ENCODE results near the gene PSME3IP1.
"Not testable (repeated sequence)": the region's sequence is repeated elsewhere in the genome, so short reads cannot be mapped to it uniquely, and the experiment has no call there.

The PSME3IP1 gene, protein sequence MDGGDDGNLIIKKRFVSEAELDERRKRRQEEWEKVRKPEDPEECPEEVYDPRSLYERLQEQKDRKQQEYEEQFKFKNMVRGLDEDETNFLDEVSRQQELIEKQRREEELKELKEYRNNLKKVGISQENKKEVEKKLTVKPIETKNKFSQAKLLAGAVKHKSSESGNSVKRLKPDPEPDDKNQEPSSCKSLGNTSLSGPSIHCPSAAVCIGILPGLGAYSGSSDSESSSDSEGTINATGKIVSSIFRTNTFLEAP

DNA sequence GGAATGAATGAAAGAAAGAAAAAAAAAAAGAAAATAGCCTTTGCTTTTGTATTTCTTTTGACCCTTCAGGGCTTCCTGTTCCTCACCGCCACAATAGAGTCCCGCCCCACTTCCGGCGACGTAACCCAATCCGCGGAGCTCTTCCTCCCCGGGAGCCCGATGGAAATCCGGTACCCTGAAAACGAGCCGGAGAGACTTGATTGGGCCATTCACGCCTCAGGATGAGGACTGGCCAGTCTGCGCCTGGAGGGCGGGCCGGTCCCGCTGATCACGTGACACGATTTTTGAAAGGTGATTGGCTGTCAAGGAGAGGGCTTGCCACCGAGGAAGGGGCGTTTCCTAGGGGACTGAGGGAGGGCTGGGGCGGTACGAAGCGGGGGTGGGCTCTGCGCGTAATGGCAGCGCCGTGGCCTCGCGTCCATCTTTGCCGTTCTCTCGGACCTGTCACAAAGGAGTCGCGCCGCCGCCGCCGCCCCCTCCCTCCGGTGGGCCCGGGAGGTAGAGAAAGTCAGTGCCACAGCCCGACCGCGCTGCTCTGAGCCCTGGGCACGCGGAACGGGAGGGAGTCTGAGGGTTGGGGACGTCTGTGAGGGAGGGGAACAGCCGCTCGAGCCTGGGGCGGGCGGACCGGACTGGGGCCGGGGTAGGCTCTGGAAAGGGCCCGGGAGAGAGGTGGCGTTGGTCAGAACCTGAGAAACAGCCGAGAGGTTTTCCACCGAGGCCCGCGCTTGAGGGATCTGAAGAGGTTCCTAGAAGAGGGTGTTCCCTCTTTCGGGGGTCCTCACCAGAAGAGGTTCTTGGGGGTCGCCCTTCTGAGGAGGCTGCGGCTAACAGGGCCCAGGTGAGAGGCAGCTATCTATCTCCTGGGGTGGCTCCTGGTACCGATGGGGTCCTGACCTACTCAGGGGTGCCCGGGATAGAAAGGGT is at the start of gene PSME3IP1, which contains the start of gene RSPRY1:
Gene PSME3IP1 (minus strand): TSS at position 95 of the 927 bp plus-strand sequence. CDS start 12,185 bp downstream, outside the sequence.
Gene RSPRY1 (plus strand): TSS at position 385 of the 927 bp plus-strand sequence. CDS start 18,330 bp downstream, outside the sequence.
- peak; percentile 93 for DNase-seq

DNA sequence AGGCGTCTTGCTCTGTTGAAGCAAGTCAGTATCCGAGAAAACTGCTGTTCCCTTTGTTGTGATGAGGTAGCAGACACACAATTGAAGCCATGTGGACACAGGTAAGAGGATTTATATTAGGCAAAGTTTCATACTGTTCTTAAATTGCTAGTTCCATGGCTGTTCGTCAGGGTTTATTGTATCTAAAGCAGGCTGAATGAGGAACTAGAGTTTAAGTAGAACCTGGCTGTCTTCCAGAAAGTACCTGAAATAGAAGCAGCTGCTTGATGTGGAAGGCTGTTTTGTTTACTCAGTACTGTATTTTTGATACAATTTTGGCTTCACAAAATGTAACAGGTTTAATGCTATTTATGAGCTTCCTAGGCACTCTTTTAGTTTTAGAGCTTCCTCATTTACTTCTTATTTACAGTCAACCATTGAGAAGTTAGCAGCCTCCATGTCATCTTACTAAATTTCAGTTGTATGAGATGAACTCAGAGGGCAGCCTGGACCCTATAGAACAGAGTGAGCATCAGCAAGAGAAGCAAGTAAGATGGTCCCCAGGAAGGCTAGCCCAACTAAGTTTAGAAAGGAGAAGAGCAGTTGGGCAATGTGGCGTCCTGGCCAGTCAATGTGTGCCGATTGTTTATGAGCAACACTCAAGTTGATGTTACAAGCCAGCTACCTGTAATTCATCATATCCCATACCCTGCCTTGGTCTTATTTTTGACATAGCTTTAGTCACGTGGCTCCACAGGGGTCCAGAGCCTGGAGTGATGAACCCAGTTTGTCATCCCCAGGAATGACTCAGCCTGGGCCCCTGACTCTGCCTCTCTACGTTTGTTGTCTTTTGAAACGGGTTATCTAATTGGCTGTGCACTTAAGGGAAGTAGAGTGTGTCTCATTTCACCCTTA is 49.5 kb upstream of the PSME3IP1 start:
- DNase-seq, result no peak

DNA sequence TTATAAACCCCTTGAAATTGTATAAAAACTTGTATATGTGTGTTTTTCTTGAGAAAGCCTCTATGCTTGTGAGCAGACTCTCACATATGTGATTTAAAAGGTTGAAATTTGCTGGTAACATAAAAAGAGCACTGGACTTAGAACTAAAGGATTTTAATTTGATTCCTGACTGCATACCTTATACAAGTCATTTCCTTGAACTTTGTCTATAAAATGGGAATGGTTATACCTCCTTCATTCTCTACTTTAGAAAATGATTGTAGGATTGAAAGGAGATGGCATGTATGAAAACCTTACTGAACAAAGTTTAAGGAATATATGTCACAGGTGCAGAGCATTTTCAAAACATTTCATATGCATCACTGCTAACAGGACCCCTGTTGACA is 48.9 kb upstream of the PSME3IP1 start:
- no peak for DNase-seq

DNA sequence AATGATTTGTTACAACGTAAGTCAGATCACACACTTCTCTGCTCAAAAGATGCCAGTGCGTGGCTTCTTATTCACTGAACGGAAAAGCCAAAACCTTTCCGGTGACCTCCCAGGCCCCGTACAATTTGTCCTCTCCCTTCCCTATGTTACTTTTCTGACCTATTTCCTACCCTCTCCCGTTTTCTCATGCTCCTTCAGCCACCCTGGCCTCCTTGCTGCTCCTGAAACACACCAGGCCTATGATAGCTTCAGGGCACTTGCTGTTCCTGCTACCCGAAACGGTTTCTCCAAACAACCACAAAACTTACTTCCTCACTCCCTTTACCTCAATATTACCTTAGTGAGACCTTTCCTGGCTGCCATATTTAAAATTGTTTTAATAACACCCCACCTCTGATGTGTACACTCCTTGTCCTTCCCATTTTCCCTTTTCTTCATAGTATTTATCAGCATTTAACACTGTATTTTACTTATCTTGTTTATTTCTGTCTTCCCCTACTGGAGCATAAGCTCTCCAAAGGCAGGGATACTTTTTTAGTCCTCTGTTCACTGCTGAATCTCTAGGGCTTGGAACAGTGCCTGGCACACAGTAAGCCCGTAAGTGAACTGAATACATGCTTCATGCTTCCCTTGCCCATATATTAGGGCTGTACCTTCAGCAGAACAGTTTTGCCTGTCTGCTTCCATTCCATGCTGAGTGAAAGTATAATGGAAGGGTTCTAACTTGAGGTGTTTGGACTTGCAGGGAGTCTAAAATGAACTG is 48.3 kb upstream of the PSME3IP1 start:
- DNase-seq, result no peak

DNA sequence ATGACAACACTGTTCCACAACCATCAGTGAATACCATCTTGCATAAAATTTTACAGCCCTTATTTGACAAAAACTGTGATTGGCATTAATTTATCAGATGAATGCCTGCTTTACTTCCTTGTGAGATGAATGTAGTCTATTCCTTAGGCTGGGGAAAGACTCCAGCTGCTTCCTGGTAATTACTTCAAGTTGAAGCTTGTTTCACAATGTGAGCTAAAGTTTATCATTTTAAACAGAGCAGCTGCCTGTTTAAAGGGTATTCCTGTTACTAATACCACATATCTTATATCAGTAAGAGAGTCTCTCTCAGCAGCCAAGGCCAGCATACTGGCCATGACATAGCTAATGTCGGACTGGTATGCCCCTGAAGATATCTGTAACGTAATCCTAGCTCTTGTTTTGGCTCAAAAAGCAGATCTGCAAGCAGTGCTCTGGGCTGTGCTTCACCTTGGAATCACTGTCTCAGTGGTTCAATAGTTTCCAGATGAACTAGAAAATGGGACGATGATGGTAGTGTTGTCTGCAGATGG is 46.0 kb upstream of the PSME3IP1 start:
- DNase-seq, result no peak

DNA sequence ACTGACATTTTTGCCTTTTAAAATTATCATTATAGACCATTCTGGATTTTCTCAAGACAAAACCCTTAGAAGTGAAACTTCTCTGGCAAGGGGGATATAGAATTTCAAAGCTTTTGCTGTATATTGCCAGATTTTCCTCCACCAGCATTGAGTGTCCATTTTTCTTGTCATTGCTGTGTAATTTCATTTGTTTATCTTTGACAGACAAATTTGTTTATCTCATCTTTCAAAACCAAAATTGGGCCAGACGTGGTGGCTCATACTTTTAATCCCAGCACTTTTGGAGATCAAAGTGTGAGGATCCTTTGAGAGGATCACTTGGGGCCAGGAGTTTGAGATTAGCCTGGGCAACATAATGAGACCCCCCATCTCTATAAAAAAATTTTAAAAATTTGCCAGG is 43.2 kb upstream of the PSME3IP1 start:
- DNase-seq, result no peak

DNA sequence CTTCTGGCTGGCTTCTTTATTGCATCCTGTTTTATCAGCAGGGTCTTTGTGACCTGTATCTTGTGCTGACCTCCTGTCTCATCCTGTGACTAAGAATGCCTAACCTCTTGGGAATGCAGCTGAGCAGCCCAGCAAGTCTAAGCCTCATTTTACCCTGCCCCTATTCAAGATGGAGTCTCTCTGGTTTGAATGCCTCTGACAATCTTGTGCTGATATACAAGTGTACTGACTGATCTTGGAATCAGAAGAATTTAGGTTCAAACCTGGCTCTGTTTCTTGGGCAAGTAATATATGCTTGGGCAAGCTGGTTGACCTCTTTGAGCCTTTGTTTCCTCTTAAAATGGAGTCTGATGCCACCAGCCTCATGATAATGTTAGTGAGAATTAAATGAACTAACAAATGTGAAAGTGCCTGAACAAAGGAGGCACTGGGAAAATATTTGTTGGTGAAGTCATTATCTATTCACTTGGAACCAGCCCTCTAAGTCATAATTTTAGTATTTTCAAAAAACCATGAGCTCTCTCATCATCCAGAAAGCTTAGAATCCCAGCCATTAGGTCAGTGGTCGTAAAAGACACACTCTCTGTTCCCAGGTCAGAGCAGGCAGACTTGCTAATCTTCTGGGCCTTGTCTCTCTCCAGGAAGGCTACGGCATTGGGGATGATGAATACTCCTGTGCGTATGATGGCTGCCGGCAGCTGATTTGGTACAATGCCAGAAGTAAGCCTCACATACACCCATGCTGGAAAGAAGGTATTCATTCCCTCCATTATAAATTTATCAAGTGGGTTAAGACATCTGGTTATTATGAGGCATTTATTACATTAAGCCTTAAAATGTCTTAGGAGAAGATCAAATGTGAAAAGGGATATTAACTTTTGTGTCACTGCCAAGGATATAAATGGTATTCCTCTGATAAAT is 41.1 kb upstream of the PSME3IP1 start:
- DNase-seq, result no peak

DNA sequence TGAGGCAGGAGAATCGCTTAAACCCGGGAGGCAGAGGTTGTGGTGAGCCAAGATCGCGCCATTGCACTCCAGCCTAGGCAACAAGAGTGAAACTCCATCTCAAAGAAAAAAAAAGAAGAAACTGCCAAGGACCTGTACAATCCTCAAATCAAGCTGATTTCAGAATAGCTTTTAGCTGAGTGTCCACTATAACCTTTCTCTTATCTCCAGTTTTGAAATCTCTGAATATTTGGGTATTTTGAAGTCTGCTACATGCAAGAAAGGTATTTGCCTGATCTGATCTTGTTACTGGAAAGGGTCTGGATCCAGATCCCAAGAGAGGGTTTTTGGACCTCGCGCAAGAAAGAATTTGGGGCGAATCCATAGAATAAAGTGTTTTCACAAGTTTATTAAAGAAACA is 40.1 kb upstream of the PSME3IP1 start:
- DNase-seq, result no peak

DNA sequence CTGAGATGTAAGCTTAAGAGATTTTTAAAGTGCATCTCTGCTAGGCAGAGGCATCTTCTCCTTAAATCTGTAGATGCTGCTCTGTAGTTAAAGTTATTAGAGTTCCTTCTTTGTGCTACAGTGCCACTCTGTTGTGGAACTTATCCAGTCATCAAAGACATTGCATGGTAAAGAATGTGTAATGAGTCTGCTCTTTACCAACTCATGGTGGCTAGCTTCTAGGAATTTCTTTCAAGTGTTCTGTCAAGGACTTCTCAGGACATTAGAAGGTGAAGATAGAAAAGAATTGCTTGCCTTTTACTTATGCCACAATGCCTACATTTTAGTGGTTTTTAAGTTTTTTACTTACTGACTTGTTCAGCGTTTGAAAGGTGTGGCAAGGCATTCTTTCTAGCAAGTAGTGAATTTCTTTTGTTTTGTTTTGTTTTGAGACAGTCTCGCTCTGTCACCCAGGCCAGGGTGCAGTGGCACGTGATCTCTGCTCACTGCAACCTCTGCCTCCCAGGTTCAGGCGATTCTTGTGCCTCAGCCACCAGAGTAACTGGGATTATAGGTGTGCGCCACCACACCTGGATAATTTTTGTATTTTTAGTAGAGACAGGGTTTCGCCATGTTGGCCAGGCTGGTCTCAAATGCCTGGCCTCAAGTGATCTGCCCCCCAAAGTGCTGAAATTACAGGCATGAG is 39.0 kb upstream of the PSME3IP1 start:
- no peak for DNase-seq

DNA sequence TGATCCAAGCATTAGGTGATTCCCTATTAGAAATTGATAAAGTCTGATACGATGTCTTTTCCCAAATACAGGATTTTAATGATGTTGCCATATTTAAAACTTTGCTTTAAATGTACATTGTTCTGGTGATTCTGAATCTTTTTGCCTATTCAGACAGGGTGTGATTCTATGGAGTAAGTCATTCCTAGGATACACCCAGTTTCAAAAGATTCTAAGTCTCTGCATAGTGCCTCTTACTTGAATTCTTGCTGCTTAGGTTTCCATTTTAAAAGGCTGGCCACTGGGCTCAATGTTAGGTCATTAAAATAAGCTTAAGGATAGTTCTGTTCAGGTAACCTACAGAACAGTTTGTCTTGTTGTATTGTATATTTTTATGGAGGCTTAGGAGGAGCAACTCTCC is 37.2 kb upstream of the PSME3IP1 start:
- no peak for DNase-seq

DNA sequence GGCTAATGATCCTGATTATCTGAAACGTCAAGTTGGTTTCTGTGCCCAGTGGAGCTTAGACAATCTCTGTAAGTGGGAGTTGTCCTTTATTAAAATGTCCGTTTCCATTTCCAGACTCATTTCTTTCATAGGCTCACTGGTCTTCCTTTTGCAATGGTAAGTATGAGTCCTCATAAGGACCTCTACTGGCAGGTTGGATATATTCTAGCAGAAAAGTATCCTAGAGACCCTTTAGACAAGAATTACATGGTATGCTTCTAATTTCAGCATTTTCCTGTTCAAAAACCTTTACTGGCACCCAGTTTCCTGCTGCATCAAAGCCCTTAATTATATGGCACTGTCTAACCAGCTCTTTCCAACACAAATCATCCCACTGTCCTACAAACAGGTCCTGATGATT is 31.1 kb upstream of the PSME3IP1 start:
- DNase-seq, result no peak

DNA sequence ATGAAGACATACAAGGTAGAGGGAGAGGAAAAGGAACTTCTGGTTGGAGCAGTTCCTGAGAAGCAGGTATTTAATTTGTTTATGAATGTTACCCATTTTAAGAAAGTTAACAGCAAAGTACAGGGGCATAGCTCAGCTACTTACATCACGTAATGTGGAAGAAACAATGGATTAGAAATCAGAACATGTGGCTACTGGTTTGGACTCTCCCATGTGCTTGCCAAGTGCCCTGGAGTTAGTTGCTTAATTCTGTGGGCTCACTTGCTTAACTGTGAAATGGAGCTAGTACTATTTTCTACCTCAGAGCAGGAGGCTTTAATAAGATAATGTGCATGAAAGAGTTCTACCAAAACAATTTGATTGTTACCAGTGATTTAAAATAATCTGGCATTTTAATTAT is 27.6 kb upstream of the PSME3IP1 start:
- no peak for DNase-seq

DNA sequence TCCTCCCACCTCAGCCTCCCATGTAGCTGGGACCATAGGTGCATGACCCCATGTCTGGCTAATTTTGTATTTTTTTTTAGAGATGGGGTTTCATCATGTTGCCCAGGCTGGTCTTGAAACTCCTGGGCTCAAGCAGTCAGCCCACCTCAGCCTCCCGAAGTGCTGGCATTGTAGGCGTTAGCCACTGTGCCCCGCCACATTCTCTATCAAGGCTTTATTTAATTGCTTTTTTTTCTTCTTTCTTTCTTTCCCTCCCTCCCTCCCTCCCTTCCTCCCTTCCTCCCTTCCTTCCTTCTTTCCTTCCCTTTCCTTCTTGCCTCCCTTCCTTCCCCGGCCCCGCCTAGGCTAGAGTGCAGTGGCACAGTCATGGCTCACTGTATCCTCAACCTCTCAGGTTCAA is 23.9 kb upstream of the PSME3IP1 start:
- no peak for DNase-seq

DNA sequence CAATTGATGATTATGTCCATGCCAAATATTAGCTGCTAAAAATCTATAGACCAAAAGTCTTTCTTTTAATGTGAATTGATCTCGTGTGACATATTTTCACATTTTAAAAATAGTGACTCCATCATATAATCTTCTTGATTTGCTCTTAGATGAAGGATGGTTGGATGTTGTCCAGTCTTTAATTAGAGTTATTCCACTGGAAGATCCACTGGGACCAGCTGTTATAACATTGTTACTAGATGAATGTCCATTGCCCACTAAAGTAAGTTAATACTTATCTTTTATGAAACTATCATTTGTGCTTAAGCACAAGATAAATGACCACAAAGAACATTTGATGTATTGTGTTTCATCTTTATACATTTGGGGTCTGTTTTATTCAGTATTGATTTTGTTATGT is 23.1 kb upstream of the PSME3IP1 start:
- no peak for DNase-seq

DNA sequence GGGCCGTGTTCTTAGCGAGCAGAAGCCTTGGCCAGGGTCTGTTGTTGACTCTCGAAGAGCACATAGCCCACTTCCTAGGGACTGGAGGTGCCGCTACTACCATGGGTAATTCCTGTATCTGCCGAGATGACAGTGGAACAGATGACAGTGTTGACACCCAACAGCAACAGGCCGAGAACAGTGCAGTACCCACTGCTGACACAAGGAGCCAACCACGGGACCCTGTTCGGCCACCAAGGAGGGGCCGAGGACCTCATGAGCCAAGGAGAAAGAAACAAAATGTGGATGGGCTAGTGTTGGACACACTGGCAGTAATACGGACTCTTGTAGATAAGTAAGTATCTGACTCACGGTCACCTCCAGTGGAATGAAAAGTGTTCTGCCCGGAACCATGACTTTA is 18.8 kb upstream of the PSME3IP1 start:
- DNase-seq, result no peak

DNA sequence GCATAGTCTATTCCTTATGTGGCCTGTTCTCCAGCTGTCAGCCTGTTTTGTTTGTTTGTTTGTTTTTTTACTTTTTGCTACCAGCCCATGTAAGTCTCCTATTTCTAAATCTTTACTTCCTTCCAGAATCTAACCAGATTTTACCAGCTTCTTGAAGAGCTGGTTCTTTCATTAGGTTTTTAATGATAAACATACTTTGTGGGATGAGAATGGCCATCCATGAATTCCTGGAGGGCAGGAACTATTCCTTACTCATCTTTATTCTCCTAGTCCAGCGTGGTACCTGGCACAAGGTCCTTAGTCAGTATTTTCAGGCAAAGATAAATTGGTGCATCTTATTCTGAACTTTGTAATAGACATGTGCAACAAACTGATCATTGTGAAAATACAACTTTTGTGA is 17.6 kb upstream of the PSME3IP1 start:
- DNase-seq, result no peak

DNA sequence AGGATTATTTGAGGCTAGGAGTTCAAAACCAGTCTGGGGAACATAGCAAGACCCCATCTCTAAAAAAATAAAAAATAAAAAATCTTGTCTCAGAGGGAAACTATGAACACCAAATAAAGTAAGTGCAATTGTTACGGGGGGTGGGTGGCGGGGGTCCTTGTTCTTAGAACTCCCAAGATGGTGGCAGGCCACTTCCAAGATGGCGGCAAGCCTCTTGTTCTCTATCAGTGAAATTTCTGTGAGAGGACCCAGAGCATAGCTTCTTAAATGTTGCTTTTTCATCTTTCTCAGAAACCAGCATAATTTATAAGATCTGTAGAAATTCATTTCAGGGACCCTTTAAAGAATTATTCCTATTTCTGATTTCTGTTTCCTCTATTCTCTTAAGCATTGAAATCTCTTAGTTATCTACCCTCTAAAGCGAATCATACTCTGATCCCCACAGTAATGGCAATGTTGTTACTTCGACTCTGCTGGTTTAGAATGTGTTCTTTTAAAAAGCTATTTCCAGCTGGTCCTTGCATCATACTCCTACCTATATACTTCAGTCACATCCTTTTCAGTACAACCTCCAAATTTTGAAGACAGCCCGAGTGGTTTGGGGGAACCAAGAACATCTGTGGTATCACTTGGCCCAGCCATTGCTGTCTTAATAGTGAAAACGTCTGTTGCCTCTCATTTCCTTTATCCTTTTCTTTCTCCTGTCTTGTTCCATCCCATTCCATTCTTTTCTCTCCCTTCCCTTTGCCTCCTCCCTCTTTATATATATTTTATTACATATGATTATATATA is 16.5 kb upstream of the PSME3IP1 start:
- DNase-seq, result no peak

DNA sequence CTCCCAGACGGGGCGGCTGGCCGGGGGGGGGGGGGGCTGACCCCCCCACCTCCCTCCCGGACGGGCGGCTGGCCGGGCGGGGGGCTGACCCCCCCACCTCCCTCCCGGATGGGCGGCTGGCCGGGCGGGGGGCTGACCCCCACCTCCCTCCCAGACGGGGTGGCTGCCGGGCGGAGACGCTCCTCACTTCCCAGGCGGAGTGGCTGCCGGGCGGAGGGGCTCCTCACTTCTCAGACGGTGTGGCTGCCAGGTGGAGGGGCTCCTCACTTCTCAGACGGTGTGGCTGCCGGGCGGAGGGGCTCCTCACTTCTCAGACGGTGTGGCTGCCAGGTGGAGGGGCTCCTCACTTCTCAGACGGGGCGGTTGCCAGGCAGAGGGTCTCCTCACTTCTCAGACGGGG is 15.1 kb upstream of the PSME3IP1 start:
- not testable (repeated sequence) for DNase-seq

DNA sequence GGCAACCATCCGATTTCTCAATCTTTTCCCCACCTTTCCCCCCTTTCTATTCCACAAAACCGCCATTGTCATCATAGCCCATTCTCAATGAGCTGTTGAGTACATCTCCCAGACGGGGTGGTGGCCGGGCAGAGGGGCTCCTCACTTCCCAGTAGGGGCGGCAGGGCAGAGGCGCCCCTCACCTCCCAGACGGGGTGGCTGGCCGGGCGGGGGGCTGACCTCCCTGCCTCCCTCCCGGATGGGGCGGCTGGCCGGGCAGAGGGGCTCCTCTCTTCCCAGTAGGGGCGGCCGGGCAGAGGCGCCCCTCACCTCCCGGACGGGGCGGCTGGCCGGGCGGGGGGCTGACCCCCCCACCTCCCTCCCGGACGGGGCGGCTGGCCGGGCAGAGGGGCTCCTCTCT is 14.5 kb upstream of the PSME3IP1 start:
- DNase-seq, result not testable (repeated sequence)
